Renal pelvis (tissue), 4 donors: ENCODE results near the gene PSPC1. TPM values are rescaled to one million over a fixed set of nuclear protein-coding genes. Genes with fewer than 3 reads are reported as not detected.
A peak's percentile ranks its signal among the peaks of the same experiment; 100 is the strongest.

Experiments
- DNase-seq: peaks from one replicate; pipeline ENCODE4 v3.0.0-alpha.2; 2013
- polyA plus RNA-seq, 3 donors: library from polyadenylated mRNA; unstranded; fragments of 120-200 nt; gene quantifications; one replicate each; pipeline ENCODE4 v1.2.1, GENCODE V29; 2013; ENCODE audit not compliant: insufficient read length in 3 of 3

Gene PSPC1
- polyA plus RNA-seq, 3 donors, result 74.7 to 85.0 (median 79.5) TPM

DNA sequence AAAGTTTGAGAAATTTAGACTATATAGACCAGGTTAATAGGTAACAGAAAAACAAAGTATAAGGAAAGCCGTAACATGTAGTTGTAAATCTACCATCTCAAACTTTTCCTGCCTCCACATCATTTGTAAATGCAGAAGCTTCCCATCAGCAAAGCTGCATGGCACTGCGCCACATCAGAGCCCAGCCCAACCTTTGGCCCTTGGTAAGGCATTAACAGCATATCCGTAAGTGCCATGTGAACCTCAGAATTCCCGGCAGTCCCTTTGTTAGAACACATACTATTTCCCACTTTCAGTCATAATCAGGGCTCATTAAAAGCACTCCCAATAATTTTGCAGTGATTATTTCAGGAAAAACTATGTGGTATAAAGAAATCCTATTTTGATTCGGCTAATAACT is 97.7 kb downstream of the PSPC1 start:
- DNase-seq, result peak; percentile 20

- DNase-seq, result no peak
Observed at GRCh38 chr13:19681517-19681916, 101.2 kb downstream of the PSPC1 start.

DNA sequence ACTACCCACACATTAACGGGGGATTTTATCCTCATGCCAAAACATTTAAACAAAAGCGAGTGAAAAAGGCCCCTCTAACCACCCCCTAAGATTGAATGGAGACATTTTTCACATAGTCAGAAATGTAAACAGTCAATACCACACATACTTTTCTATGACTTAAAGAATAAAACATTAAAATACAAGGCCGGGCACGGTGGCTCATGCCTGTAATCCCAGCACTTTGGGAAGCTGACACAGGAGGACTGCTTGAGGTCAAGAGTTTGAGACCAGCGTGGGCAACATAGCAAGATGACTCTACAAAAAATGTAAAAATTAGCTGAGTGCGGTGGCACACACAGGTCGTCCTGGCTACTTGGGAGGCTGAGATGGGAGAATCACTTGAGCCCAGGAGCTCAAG is 102.0 kb downstream of the PSPC1 start:
- no peak for DNase-seq

DNA sequence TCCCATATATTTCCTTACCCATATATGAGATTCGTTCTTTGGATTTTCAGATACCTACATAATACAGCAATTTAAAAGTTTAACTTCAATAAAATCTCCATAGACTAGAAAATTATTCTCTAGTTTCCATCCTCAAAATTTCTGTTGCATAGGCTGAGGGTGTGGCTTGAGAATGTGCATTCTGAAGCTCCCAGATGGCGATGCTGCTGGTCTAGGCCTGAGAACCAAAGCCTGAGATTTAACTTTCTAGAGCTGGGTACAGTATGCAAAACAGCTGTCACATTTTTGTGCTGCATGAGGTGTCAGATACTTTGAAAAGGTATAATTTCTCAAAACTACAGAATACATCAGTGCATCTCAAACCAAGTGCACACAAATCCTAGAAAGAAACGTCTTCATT is 106.6 kb downstream of the PSPC1 start:
- DNase-seq, result no peak

- DNase-seq, result no peak
Observed at GRCh38 chr13:19674898-19675297, 107.8 kb downstream of the PSPC1 start.

GRCh38 chr13:19673473-19674430 is 109.0 kb downstream of the PSPC1 start:
- no peak for DNase-seq

DNA sequence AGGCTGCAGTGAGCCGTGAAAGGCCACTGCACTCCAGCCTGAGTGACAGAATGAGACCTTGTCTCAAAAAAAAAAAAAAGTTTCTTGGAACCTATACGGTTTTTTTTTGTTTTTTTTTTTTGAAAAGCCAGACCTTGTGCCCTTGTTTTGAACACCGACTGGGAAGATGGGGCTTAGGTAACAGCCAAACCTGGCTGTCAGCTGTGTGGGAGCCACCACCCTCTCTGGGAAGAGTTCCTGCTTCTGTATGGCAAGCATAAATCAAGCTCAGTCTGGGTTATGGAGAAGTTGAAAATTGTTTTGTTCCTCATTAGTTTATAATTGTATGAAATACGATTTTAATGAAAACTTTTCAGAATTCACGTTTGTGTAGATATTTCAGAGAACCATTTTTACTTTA is 109.8 kb downstream of the PSPC1 start:
- no peak for DNase-seq

DNA sequence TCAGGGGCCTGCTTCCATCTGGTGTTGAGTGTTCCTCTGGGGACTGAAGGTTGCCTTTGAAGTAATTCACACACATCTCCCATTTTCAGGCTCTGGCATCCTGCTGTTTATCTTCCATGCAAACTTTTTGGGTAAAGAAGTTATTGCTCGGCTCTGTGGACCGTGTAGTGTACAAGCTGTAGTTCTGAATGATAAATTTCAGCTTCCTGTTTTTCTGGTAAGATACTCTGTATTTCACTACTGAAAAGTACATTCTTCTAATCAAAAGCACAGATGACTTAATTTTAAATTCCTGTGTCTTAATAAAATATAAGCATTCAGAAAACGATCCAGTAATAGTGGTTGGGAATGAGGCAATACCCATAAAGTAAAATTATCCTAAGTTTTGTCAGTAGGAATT is 112.6 kb downstream of the PSPC1 start:
- DNase-seq, result no peak

GRCh38 chr13:19668778-19669177 is 114.0 kb downstream of the PSPC1 start:
- DNase-seq, result no peak

DNA sequence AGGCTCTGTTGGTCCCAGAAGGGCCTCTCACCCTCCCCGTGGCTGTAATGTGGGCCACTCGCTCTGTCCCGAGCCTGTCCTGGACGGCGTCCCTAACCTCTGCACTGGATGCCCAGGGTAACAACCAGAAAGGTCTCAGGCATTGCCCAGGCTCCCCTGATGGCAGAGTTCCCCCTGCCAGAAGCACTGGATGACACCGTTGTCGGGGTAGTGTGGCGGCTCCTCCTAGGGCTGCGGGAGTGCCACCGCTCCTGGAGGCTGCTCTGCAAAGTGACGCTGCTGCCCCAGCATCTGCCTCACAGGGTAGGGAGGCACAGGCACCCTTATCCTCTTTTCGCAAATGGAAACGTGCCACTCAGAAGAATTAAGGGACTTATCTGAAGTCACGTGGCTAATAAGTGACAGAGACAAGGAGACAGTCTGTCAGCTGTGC is 117.3 kb downstream of the PSPC1 start:
- no peak for DNase-seq

GRCh38 chr13:19664481-19665230 is 118.1 kb downstream of the PSPC1 start:
- no peak for DNase-seq

GRCh38 chr13:19663416-19663979 is 119.2 kb downstream of the PSPC1 start:
- no peak for DNase-seq

DNA sequence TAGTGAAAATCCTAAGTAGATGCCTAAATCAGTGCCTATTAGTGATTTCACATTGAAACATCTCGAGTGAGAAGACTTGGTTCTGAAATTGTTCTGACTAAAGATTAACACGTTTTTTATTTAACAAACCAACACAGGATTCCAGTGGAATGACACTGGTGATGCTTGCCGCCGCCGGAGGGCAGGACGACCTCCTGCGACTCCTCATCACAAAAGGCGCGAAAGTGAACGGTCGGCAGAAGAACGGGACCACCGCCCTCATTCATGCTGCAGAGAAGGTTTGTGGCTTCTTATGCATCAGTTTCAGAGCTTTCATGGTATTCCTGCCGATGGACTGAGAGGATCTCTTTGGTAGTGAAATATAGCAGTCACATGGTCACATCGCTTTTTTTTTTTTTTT is 121.2 kb downstream of the PSPC1 start:
- no peak for DNase-seq

- DNase-seq, result no peak
Observed at GRCh38 chr13:19661126-19661525, 121.6 kb downstream of the PSPC1 start.

DNA sequence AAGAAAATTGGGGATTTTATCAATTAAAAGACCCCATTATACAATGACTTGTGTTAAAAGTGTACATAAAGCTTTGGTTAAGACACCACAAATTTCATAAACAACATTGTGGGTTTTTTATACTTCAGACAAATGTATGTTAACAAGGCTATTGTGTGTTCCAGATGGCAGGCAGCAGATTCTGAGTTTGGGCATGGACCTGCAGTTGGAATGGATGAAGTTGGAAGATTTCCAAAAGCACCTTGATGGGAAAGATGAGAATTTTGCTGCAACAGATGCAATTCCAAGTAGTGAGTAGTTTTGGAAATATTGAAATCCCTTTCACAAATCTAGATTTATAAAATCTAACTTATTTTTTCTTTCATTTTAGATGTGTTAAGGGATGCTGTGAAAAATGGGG is 123.9 kb downstream of the PSPC1 start:
- DNase-seq, result no peak

DNA sequence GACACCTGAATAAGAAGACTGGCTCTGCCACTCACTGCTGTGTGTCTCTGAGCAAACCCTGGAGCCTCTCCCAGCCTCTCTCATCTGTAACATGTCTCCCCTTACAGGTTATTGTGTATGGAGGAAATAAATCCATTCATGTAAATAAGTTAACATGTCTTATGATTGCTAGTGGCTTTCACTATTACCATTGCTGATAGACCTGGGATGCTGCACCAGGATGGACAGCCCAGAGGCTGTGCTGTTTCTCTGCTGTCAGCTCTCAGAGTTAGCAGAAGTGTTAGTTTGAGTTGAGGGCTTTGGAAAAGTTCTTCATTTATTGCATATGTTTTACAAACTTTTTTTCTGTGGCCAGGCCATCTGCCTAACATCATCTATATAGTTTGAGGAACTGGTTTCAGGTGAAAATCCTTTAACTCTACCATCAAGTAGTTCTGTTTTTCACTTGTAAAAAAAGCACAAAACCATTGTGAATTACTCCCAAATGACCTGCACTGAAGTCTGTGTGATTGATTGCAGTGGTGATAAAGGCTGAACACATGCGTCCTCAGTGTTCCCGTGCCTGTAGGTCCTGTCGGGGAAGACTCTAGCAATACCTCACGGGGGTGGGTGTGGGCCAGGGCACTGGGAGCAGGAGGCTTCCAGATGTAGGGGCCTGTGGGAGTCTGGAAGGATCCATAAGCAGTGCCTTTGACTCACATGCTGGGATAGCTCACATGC is 124.7 kb downstream of the PSPC1 start:
- no peak for DNase-seq

Other genes starting within 250 kb of the PSPC1 start
- 1 to 10 TPM in 1 of 3 donors, under 1 TPM in 2; 0.34 to 1.2 (median 0.34) TPM for gene TPTE2, start 221.4 kb downstream of the PSPC1 start, polyA plus RNA-seq
- 10 to 100 TPM; 57.9 to 83.6 (median 70.3) TPM for gene MPHOSPH8, start 149.3 kb downstream of the PSPC1 start, polyA plus RNA-seq
- gene ZMYM5, start 80.7 kb upstream of the PSPC1 start, polyA plus RNA-seq, result 10 to 100 TPM; 16.0 to 25.2 (median 22.9) TPM
- gene ZMYM2, start 175.8 kb upstream of the PSPC1 start, polyA plus RNA-seq, result 100 to 1,000 TPM in 2 of 3 donors, 10 to 100 TPM in 1; 90.7 to 113 (median 110) TPM